Loucy (cell line): ENCODE measurements around the gene RBM25.

Source experiments
- H2AFZ ChIP-seq: fragments of 200-600 bp; sonication (generic); 2 replicates; pipeline ENCODE4 v1.6.0; 2016; ENCODE audit warnings: antibody characterized with exemption, mild to moderate bottlenecking, low read length, moderate library complexity
- H3F3A ChIP-seq: fragments of 200-600 bp; 2 replicates; pipeline ENCODE4 v1.6.0; 2016; ENCODE audit warnings: antibody characterized with exemption, low read depth, mild to moderate bottlenecking
- H3K27me3 ChIP-seq: fragments of 200-600 bp; sonication (generic); 2 replicates; pipeline ENCODE4 v1.6.1; 2014; ENCODE audit warnings: low read length, mild to moderate bottlenecking; ENCODE audit not compliant: insufficient read depth, poor library complexity, severe bottlenecking
- H3K36me3 ChIP-seq: fragments of 200-600 bp; sonication (generic); 2 replicates; pipeline ENCODE4 v1.6.1; 2016; ENCODE audit warnings: low read length; ENCODE audit not compliant: insufficient read depth
- H3K4me1 ChIP-seq: fragments of 200-600 bp; sonication (generic); 2 replicates; pipeline ENCODE4 v1.5.1; 2014; ENCODE audit warnings: low read length, mild to moderate bottlenecking; ENCODE audit not compliant: insufficient read depth, poor library complexity, severe bottlenecking
- H3K4me2 ChIP-seq: fragments of 200-600 bp; sonication (generic); 2 replicates; pipeline ENCODE4 v1.6.0; 2014; ENCODE audit warnings: antibody characterized with exemption, low read length, low read depth, mild to moderate bottlenecking; ENCODE audit not compliant: poor library complexity, severe bottlenecking
- H3K4me3 ChIP-seq: fragments of 200-600 bp; sonication (generic); 2 replicates; pipeline ENCODE4 v1.5.1; 2014; ENCODE audit warnings: low read length, mild to moderate bottlenecking, mixed read lengths; ENCODE audit not compliant: poor library complexity, severe bottlenecking
- H3K79me2 ChIP-seq: fragments of 200-600 bp; sonication (generic); 2 replicates; pipeline ENCODE4 v1.6.1; 2014; ENCODE audit warnings: low read length; ENCODE audit not compliant: insufficient read depth
- H3K9ac ChIP-seq: fragments of 200-600 bp; sonication (generic); 2 replicates; pipeline ENCODE4 v1.6.0; 2014; ENCODE audit warnings: mild to moderate bottlenecking, low read depth, low read length, moderate library complexity; ENCODE audit not compliant: poor library complexity, severe bottlenecking
- H3K9me2 ChIP-seq: fragments of 200-600 bp; sonication (generic); replicated peaks from 2 replicates; pipeline ENCODE4 v1.6.1; 2016; ENCODE audit warnings: low read depth, low read length, mixed read lengths
- H3K9me3 ChIP-seq: fragments of 200-600 bp; sonication (generic); 2 replicates; pipeline ENCODE4 v1.6.1; 2014; ENCODE audit warnings: mild to moderate bottlenecking, antibody characterized with exemption, low read length, low read depth; ENCODE audit not compliant: insufficient read depth
- H4K20me1 ChIP-seq: fragments of 200-600 bp; sonication (generic); 2 replicates; pipeline ENCODE4 v1.6.0; 2014; ENCODE audit warnings: antibody characterized with exemption, low read length, mild to moderate bottlenecking; ENCODE audit not compliant: insufficient read depth, poor library complexity, severe bottlenecking
- EZH2phosphoT487 ChIP-seq: fragments of 200-600 bp; IDR thresholded peaks from 2 replicates; pipeline ENCODE4 v1.6.1; 2018; ENCODE audit warnings: antibody characterized with exemption, mild to moderate bottlenecking, moderate library complexity, borderline replicate concordance
- TF ChIP-seq, protein P1 (sequence below): fragments of 200-600 bp; sonication (generic); conservative IDR thresholded peaks from 2 replicates; pipeline ENCODE4 v1.5.1; 2014; ENCODE audit warnings: mild to moderate bottlenecking, antibody characterized with exemption, low read length

RBM25 gene

DNA sequence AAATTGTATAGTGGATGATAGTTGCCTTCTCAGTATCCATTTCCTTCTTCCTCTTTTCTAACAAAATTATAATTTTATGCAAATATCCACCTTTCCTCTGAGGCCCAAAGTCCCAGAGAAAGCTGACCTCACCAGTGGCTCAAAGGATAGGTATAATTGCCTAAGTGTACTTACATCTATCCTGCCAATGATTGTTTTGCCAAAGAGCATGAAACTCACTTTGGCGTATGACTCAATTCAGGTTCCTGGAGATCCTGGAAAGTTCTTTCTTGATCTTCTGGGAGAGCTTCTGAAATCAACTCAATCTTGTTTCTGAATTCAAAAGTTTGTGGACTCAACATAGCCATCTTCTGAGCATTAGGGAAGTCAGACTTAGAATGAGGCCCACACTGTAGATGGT, 10.5 kb upstream of the RBM25 start:
- Histone ChIP-seq H3K79me2 (no peaks in the 10 kb centered on the region), H4K20me1 (no peaks in the 10 kb centered on the region), H3K27me3 (no peaks in the 10 kb centered on the region), H3K4me3 (no peak overlapping the region), H3F3A (no peaks in the 10 kb centered on the region), H3K9me3 (no peaks in the 10 kb centered on the region), H3K9me2 (no peaks in the 10 kb centered on the region), H3K4me1 (no peaks in the 10 kb centered on the region), H3K9ac (no peak overlapping the region), H3K36me3 (no peaks in the 10 kb centered on the region), H2AFZ (peak overlapping the region; percentile 73), H3K4me2 (no peak overlapping the region)
- TF ChIP-seq, protein P1, sequence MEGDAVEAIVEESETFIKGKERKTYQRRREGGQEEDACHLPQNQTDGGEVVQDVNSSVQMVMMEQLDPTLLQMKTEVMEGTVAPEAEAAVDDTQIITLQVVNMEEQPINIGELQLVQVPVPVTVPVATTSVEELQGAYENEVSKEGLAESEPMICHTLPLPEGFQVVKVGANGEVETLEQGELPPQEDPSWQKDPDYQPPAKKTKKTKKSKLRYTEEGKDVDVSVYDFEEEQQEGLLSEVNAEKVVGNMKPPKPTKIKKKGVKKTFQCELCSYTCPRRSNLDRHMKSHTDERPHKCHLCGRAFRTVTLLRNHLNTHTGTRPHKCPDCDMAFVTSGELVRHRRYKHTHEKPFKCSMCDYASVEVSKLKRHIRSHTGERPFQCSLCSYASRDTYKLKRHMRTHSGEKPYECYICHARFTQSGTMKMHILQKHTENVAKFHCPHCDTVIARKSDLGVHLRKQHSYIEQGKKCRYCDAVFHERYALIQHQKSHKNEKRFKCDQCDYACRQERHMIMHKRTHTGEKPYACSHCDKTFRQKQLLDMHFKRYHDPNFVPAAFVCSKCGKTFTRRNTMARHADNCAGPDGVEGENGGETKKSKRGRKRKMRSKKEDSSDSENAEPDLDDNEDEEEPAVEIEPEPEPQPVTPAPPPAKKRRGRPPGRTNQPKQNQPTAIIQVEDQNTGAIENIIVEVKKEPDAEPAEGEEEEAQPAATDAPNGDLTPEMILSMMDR = no peak
- TF ChIP-seq EZH2phosphoT487 = no peak

DNA sequence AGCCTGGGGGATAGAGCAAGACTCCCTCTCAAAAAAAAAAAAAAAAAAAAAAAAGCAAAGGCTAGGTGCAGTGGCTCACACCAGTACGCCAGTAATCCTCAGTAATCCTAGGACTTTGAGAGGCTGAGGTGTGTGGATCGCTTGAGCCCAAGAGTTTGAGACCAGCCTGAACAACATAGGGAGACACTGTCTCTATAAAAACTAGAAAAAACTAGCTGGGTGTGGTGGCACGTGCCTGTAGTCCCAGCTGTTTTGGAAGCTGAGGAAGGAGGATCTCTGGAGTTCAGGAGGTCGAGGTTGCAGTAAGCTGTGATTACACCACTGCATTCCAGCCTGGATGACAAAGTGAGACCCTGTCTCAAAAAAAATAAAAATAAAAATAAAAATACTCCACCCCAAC, 8.9 kb upstream of the RBM25 start:
- no peaks in the 10 kb centered on the region for H3K4me1 ChIP-seq
- no peak overlapping the region for H3K9ac ChIP-seq
- no peaks in the 10 kb centered on the region for H3K9me2 ChIP-seq
- no peaks in the 10 kb centered on the region for H3K9me3 ChIP-seq
- H3F3A ChIP-seq = no peaks in the 10 kb centered on the region
- H4K20me1 ChIP-seq = no peaks in the 10 kb centered on the region
- no peaks in the 10 kb centered on the region for H3K79me2 ChIP-seq
- no peak overlapping the region for H3K4me2 ChIP-seq
- TF ChIP-seq, protein P1 = no peak
- TF ChIP-seq EZH2phosphoT487 = no peak
- no peaks in the 10 kb centered on the region for H3K36me3 ChIP-seq
- no peak overlapping the region for H2AFZ ChIP-seq
- H3K4me3 ChIP-seq = no peak overlapping the region
- H3K27me3 ChIP-seq = no peaks in the 10 kb centered on the region

DNA sequence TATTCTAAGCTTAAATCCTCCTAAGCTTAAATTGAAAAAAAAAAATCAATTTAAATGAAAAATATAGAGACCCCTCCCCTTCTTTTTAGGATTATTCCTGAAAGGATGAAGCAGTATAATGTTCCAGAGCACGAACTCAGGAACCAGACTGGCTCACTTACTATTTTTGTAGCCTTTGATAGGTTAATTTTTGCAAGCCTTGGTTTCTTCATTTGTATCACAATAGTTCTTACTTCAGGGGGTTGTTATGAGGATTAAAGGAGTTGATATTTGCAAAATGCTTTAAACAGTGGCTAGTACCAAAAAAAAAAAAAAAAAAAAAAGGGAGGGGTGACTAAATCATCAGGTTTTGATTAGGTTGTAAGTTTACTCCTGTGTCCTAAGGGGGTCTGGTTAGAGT, 3.1 kb upstream of the RBM25 start:
- TF ChIP-seq, protein P1 = no peak
- TF ChIP-seq EZH2phosphoT487 = no peak
- H3F3A ChIP-seq = no peaks in the 10 kb centered on the region
- peaks cover 11% of the 10 kb centered on the region for H4K20me1 ChIP-seq
- H3K27me3 ChIP-seq = no peaks in the 10 kb centered on the region
- H3K9me3 ChIP-seq = no peaks in the 10 kb centered on the region
- peaks cover 16% of the 10 kb centered on the region for H3K79me2 ChIP-seq
- H3K4me2 ChIP-seq = no peak overlapping the region
- H3K9me2 ChIP-seq = no peaks in the 10 kb centered on the region
- no peak overlapping the region for H2AFZ ChIP-seq
- H3K9ac ChIP-seq = no peak overlapping the region
- H3K36me3 ChIP-seq = no peaks in the 10 kb centered on the region
- no peak overlapping the region for H3K4me3 ChIP-seq
- H3K4me1 ChIP-seq = peaks cover 12% of the 10 kb centered on the region
